ENCODE results near the gene CTDSP2.

The CTDSP2 gene

GRCh38 chr12:57826966-57827365, 19.6 kb downstream of the CTDSP2 start:
- in situ Hi-C loops (cut with HindIII; ENCODE audit: low pct_ligation_motif_present, low sequenced_read_pairs): no loop called here
- H3K27ac ChIP-seq: no peak overlapping the region
- H3K27me3 ChIP-seq (replicated peaks): no peaks in the 10 kb centered on the region
- H3K36me3 ChIP-seq (replicated peaks): peaks cover 69% of the 10 kb centered on the region
- no peak for DNase-seq
- H3K4me3 ChIP-seq (ENCODE audit: low read depth, low read length): no peak overlapping the region
- no peak for TF ChIP-seq CTCF (IDR thresholded peaks at IDR 0.05; ENCODE audit: low read depth, low read length, missing control alignments)

- no peak for TF ChIP-seq CTCF (IDR thresholded peaks at IDR 0.05; ENCODE audit: low read depth, low read length, missing control alignments)
- peaks cover 71% of the 10 kb centered on the region for H3K36me3 ChIP-seq (replicated peaks)
- no peaks in the 10 kb centered on the region for H3K27me3 ChIP-seq (replicated peaks)
- in situ Hi-C loops (cut with HindIII; ENCODE audit: low pct_ligation_motif_present, low sequenced_read_pairs): no loop called here
- H3K4me3 ChIP-seq (ENCODE audit: low read depth, low read length): no peak overlapping the region
- DNase-seq: no peak
- no peak overlapping the region for H3K27ac ChIP-seq
Measured at GRCh38 chr12:57826400-57826799, 20.1 kb downstream of the CTDSP2 start.

GRCh38 chr12:57825451-57825850, 21.1 kb downstream of the CTDSP2 start:
- no peak overlapping the region for H3K27ac ChIP-seq
- H3K27me3 ChIP-seq (replicated peaks): no peaks in the 10 kb centered on the region
- H3K36me3 ChIP-seq (replicated peaks): peaks cover 79% of the 10 kb centered on the region
- H3K4me3 ChIP-seq (ENCODE audit: low read depth, low read length): no peak overlapping the region
- in situ Hi-C loops (cut with HindIII; ENCODE audit: low pct_ligation_motif_present, low sequenced_read_pairs): no loop called here
- DNase-seq: no peak
- TF ChIP-seq CTCF (IDR thresholded peaks at IDR 0.05; ENCODE audit: low read depth, low read length, missing control alignments): no peak

- DNase-seq: no peak
- in situ Hi-C loops (cut with HindIII; ENCODE audit: low pct_ligation_motif_present, low sequenced_read_pairs): no loop called here
- Histone ChIP-seq H3K4me3 (ENCODE audit: low read depth, low read length) (no peak overlapping the region), H3K36me3 (replicated peaks) (peaks cover 88% of the 10 kb centered on the region), H3K27me3 (replicated peaks) (no peaks in the 10 kb centered on the region), H3K27ac (no peak overlapping the region)
- no peak for TF ChIP-seq CTCF (IDR thresholded peaks at IDR 0.05; ENCODE audit: low read depth, low read length, missing control alignments)
Measured at GRCh38 chr12:57823908-57824640, 22.5 kb downstream of the CTDSP2 start.

- Histone ChIP-seq H3K4me3 (ENCODE audit: low read depth, low read length) (no peak overlapping the region), H3K36me3 (replicated peaks) (peaks cover 81% of the 10 kb centered on the region), H3K27ac (no peak overlapping the region), H3K27me3 (replicated peaks) (no peaks in the 10 kb centered on the region)
- TF ChIP-seq CTCF (IDR thresholded peaks at IDR 0.05; ENCODE audit: low read depth, low read length, missing control alignments): no peak
- no peak for DNase-seq
- in situ Hi-C loops (cut with HindIII; ENCODE audit: low pct_ligation_motif_present, low sequenced_read_pairs): no loop called here
Measured at GRCh38 chr12:57823131-57823907, 23.2 kb downstream of the CTDSP2 start.
